Bronchial epithelial cell (primary cell): ENCODE measurements around the gene ATRN. TPM values are rescaled to one million over a fixed set of nuclear protein-coding genes. Genes with fewer than 3 reads are reported as not detected.

Source experiments
- DNase-seq: peaks from one replicate; pipeline ENCODE4 v3.0.0-alpha.2; 2010; ENCODE audit warnings: low read depth
- FAIRE-seq: peaks from 2 replicates; lab custom pipeline; 2011; peaks lifted over from hg19 to GRCh38; lab: Jason Lieb, UNC
- H3K27me3 ChIP-seq: 2 replicates; pipeline ENCODE4 v1.5.1; 2011; ENCODE audit warnings: low read length; ENCODE audit not compliant: control insufficient read depth, insufficient read depth
- H3K36me3 ChIP-seq: 2 replicates; pipeline ENCODE4 v1.5.1; 2011; ENCODE audit warnings: low read length; ENCODE audit not compliant: control insufficient read depth, insufficient read depth
- H3K4me3 ChIP-seq: 2 replicates; pipeline ENCODE4 v1.5.1; 2011; ENCODE audit warnings: mild to moderate bottlenecking, low read depth, low read length, control low read depth
- CTCF ChIP-seq: IDR thresholded peaks from 2 replicates; pipeline ENCODE4 v1.5.1; 2011; ENCODE audit warnings: mild to moderate bottlenecking, moderate library complexity, low read length, control low read depth, inconsistent platforms; ENCODE audit not compliant: insufficient read depth, severe bottlenecking
- total RNA-seq: library from RNA; depleted of rRNA; stranded (reverse); fragments of >200 nt; gene quantifications from 2 replicates; pipeline ENCODE4 v1.2.1, GENCODE V29; 2014

Gene ATRN
- total RNA-seq, 1 donor from 2014 or later, result 50.0 TPM

DNA sequence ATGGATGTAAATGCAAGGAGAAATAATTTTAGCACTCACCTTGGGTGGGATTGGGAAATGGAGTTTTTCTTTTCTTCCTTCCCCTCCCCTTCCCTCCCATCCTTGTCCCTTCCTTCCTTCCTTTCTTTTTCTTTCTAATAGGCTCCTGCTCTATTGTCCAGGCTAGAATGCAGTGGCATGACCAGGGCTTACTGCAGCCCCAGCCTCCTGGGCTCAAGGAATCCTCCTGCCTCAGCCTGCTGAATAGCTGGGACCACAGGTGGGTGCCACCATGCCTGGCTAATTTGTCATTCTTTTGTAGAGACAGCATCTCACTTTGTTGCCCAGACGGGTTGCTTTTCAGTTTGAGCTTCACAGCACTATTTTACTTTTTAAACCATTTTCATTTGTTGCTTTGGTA, 21.5 kb upstream of the ATRN start:
- FAIRE-seq (no peak), DNase-seq (no peak)
- Histone ChIP-seq H3K27me3 (no peaks in the 10 kb centered on the region), H3K4me3 (no peak overlapping the region), H3K36me3 (no peaks in the 10 kb centered on the region)
- no peak for TF ChIP-seq CTCF

DNA sequence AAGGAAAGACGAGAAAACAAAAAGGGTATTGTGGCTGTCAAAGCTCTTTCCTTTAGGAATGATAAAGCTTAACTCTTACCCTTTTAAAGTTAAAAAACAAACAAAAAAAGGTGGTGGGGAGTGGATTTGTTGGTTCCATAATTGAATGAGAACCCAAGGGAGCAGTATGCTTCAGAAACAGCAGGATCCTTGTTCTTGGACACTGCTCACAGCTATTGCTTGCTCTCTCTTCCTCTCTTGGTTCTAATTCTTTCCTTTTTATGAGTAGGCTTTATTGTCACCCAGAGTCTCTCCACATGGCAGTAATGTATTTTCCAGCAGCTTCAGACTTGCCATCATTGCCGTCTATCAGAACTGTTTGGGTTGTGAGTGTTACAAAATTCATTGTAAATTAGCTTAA, 18.7 kb upstream of the ATRN start:
- no peak for TF ChIP-seq CTCF
- no peak for FAIRE-seq
- no peak for DNase-seq
- Histone ChIP-seq H3K4me3 (no peak overlapping the region), H3K27me3 (no peaks in the 10 kb centered on the region), H3K36me3 (no peaks in the 10 kb centered on the region)

- no peak for FAIRE-seq
- Histone ChIP-seq H3K27me3 (no peaks in the 10 kb centered on the region), H3K4me3 (no peak overlapping the region), H3K36me3 (no peaks in the 10 kb centered on the region)
- no peak for TF ChIP-seq CTCF
- DNase-seq, result no peak
These were observed 18.1 kb upstream of the ATRN start for GRCh38 chr20:3452690-3453089.

- FAIRE-seq, result no peak
- TF ChIP-seq CTCF, result no peak
These were observed 16.0 kb upstream of the ATRN start for GRCh38 chr20:3454831-3455230.

DNA sequence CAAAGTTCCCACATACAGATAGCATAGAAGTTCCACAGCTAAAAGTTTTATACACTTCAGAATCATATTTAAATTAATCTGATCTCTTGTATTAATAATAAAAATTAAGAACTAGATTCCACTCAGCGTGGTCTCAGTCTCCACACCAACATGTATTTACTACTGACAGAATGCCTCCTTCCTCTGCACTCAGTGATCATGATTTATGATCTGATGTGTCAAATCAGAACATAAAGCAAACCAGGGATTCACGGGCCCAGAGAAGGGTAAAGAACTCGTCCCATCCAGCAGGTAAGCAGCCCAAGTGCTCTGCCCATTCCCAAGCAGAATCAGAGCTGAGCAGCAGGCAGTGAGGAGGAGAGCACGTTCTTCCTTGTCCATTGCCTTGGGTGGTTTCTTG, 14.2 kb upstream of the ATRN start:
- DNase-seq, result no peak
- Histone ChIP-seq H3K27me3 (no peaks in the 10 kb centered on the region), H3K4me3 (no peak overlapping the region), H3K36me3 (no peaks in the 10 kb centered on the region)
- FAIRE-seq, result peak; percentile 55
- no peak for TF ChIP-seq CTCF

More at GRCh38 chr20:3454831-3455230, 16.0 kb upstream of the ATRN start:
- DNase-seq, result no peak
- Histone ChIP-seq H3K36me3 (no peaks in the 10 kb centered on the region), H3K4me3 (no peak overlapping the region), H3K27me3 (no peaks in the 10 kb centered on the region)

DNA sequence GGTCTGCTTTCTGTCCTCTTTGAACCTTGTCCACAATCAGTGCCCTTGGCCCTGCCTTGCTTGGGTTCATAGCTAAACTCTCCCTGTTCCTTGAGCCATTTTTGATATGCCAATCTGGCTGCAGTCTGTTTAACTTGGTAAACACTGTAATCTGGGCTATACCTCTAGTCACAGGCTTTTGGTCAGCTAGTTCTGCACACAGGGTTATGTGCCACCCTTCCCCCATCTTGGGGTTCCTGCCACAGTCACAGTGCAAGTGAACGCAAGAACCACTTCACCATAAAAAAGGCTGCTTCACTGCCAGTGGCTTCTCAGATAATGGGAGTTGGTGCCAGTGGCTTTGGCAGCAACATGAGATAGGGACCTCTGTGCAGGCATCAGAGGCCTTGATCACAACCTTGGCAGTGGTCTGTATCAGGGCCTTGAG, 10.9 kb upstream of the ATRN start:
- DNase-seq, result no peak
- Histone ChIP-seq H3K36me3 (no peaks in the 10 kb centered on the region), H3K4me3 (no peak overlapping the region), H3K27me3 (peaks cover 1% of the 10 kb centered on the region)
- FAIRE-seq, result no peak
- TF ChIP-seq CTCF, result no peak
